Kidney (tissue), 14 donors: ENCODE results near the gene TRIM59. TPM values are rescaled to one million over a fixed set of nuclear protein-coding genes. Genes with fewer than 3 reads are reported as not detected.

Source experiments
- DNase-seq, 5 donors: peaks; one replicate each; pipeline ENCODE4 v3.0.0-alpha.2; 2013 to 2020
- FAIRE-seq: peaks from 2 replicates; lab custom pipeline; 2012; peaks lifted over from hg19 to GRCh38; lab: Jason Lieb, UNC
- H3K27ac ChIP-seq, 2 donors: one replicate each; pipeline ENCODE4 v1.7.0; 2013; ENCODE audit warnings: low read depth in 2 of 2, low read length in 2 of 2, inconsistent platforms in 1 of 2
- H3K27me3 ChIP-seq: one replicate; pipeline ENCODE4 v1.7.1; 2013; ENCODE audit warnings: low read length, inconsistent platforms; ENCODE audit not compliant: control insufficient read depth, insufficient read depth
- H3K36me3 ChIP-seq, 3 donors: one replicate each; pipeline versions ENCODE4 v1.7.0 to v1.7.1; 2013; ENCODE audit warnings: low read length in 3 of 3, control low read depth in 1 of 3, inconsistent platforms in 1 of 3; ENCODE audit not compliant: insufficient read depth in 3 of 3, control insufficient read depth in 2 of 3
- H3K4me1 ChIP-seq, 3 donors: one replicate each; pipeline versions ENCODE4 v1.7.0 to v1.7.1; 2013; ENCODE audit warnings: low read length in 3 of 3, inconsistent platforms in 1 of 3, low read depth in 1 of 3; ENCODE audit not compliant: control insufficient read depth in 2 of 3, insufficient read depth in 2 of 3
- H3K4me3 ChIP-seq, 3 donors: one replicate each; pipeline versions ENCODE4 v1.7.0 to v1.8.1; 2013; ENCODE audit warnings: low read length in 3 of 3, control low read depth in 1 of 3, inconsistent platforms in 1 of 3
- H3K9ac ChIP-seq, 3 donors: one replicate each; pipeline versions ENCODE4 v1.7.0 to v1.7.1; 2013; ENCODE audit warnings: low read length in 3 of 3, control low read depth in 1 of 3, inconsistent platforms in 1 of 3
- H3K9me3 ChIP-seq, 3 donors: one replicate each; pipeline versions ENCODE4 v1.7.0 to v1.7.1; 2013; ENCODE audit warnings: low read length in 3 of 3, control low read depth in 1 of 3, inconsistent platforms in 1 of 3; ENCODE audit not compliant: control insufficient read depth in 2 of 3, insufficient read depth in 1 of 3
- CTCF ChIP-seq: IDR thresholded peaks from 3 replicates; pipeline ENCODE4 v1.5.1; 2012; ENCODE audit warnings: mild to moderate bottlenecking, moderate library complexity, borderline replicate concordance; ENCODE audit not compliant: insufficient read depth; ENCODE audit errors: extremely low read depth
- intact Hi-C: fragments of 100-400 bp; cut with DNase I; formaldehyde crosslinking; loops from one replicate; pipeline ENCODE4 v1.11.1; 2022
- polyA plus RNA-seq: library from polyadenylated mRNA; stranded (reverse); fragments of 350-450 nt; fragmentation: Illumina TruSeq; extraction: RNeasy Lipid Tissue Mini Kit (QIAGEN cat#74804); gene quantifications from one replicate; pipeline ENCODE4 v1.2.3, GENCODE V29; 2014; ENCODE audit warnings: low read depth, low replicate concordance; ENCODE audit not compliant: insufficient read depth
- total RNA-seq: library from RNA; stranded (reverse); fragmentation: NEBNext Ultra II Directional; extraction: Animal tissue kit (Norgen Biotek cat#: 25700); gene quantifications from one replicate; pipeline ENCODE4 v1.2.1, GENCODE V29; 2021
- donor health status: control.
- donor health status: control.
- donor health status: control.
- donor health status: control.
- donor health status: control.
- donor health status: DM: yes; HTN: yes; CAD: no.
- donor health status: Normal renal cell carcinoma (clear cell type).

TRIM59 gene
- total and polyA plus RNA-seq, 2 donors from 2014 or later: 0.84 to 4.8 TPM

- Histone ChIP-seq H3K27me3 (no peaks in the 10 kb centered on the region), H3K4me1 (peaks cover 0 to 6% (median 0%) of the 10 kb centered on the region in 3 donors), H3K9me3 (no peaks in the 10 kb centered on the region), H3K4me3 (peak overlapping the region; percentile 92 to 100 (median 99)), H3K36me3 (peaks cover 0 to 4% (median 0%) of the 10 kb centered on the region in 3 donors), H3K9ac (peak overlapping the region; percentile 35 to 99 (median 76)), H3K27ac (peak overlapping the region in 1 of 2 donors; percentile 88)
- no peak for FAIRE-seq
- intact Hi-C loops: no loop called here
- no peak for TF ChIP-seq CTCF
- peak; percentile 27 to 79 (median 64) for DNase-seq
These were observed 48.9 kb downstream of the TRIM59 start for GRCh38 chr3:160400702-160401150.

GRCh38 chr3:160400030-160400701, 49.4 kb downstream of the TRIM59 start:
- intact Hi-C loops: no loop called here
- peak overlapping the region; percentile 92 to 100 (median 99) for H3K4me3 ChIP-seq
- H3K27ac ChIP-seq: peak overlapping the region; percentile 85 to 88
- H3K4me1 ChIP-seq: peaks cover 0 to 6% (median 0%) of the 10 kb centered on the region in 3 donors
- FAIRE-seq (no peak), DNase-seq (peak; percentile 43 to 86 (median 67))
- no peak for TF ChIP-seq CTCF
- H3K27me3 ChIP-seq: no peaks in the 10 kb centered on the region
- no peaks in the 10 kb centered on the region for H3K9me3 ChIP-seq
- peak overlapping the region; percentile 35 to 99 (median 76) for H3K9ac ChIP-seq
- H3K36me3 ChIP-seq: peaks cover 0 to 4% (median 0%) of the 10 kb centered on the region in 3 donors

- DNase-seq (peak; percentile 97 to 99 (median 98)), FAIRE-seq (peak; percentile 82)
- peaks cover 0 to 2% (median 0%) of the 10 kb centered on the region in 3 donors for H3K36me3 ChIP-seq
- H3K27ac ChIP-seq: peak within 1 kb of the TSS; percentile 85 to 88
- H3K4me3 ChIP-seq: peak within 1 kb of the TSS; percentile 92 to 100 (median 99)
- no peaks in the 10 kb centered on the region for H3K9me3 ChIP-seq
- peak within 1 kb of the TSS; percentile 43 to 99 (median 80) for H3K9ac ChIP-seq
- no peaks in the 10 kb centered on the region for H3K27me3 ChIP-seq
- no peak for TF ChIP-seq CTCF
- H3K4me1 ChIP-seq: peaks cover 0 to 6% (median 0%) of the 10 kb centered on the region in 3 donors
- intact Hi-C loops: no loop called here
These were observed 50.2 kb downstream of the TRIM59 start, which contains the start of the genes IFT80 and SMC4 for GRCh38 chr3:160399125-160400029. Gene IFT80 (minus strand): TSS chr3:160399225. CDS start chr3:160384600, 14,625 bp downstream. Gene SMC4 (plus strand): TSS chr3:160399650. CDS start chr3:160400827, 1,177 bp downstream.
